GM23338 (cell line): ENCODE results near the gene TFDP1. TPM values are rescaled to one million over a fixed set of nuclear protein-coding genes. Genes with fewer than 3 reads are reported as not detected.

Experiments used
- ATAC-seq: fragments of 200-7000 bp; cut with Tn5 transposase; 3 replicates; pipeline ENCODE4 v1.9.1; 2020
- DNase-seq: peaks from one replicate; pipeline ENCODE4 v3.0.0-alpha.2; 2015; ENCODE audit warnings: low spot score
- H2AFZ ChIP-seq: fragments of 200-600 bp; sonication (generic); 2 replicates; pipeline ENCODE4 v1.8.0; 2016; ENCODE audit warnings: antibody characterized with exemption, mild to moderate bottlenecking, moderate library complexity
- H3F3A ChIP-seq: fragments of 200-600 bp; sonication (generic); replicated peaks from 2 replicates; pipeline ENCODE4 v1.8.0; 2017; ENCODE audit warnings: antibody characterized with exemption, mixed run types, low read depth
- H3K27ac ChIP-seq: fragments of 200-600 bp; sonication (generic); 2 replicates; pipeline ENCODE4 v1.6.1; 2016; ENCODE audit warnings: low read depth
- H3K27me3 ChIP-seq: fragments of 200-600 bp; sonication (generic); 2 replicates; pipeline ENCODE4 v1.8.0; 2016; ENCODE audit warnings: mild to moderate bottlenecking, mixed run types, moderate library complexity; ENCODE audit not compliant: insufficient read depth
- H3K36me3 ChIP-seq: fragments of 200-600 bp; sonication (generic); 2 replicates; pipeline ENCODE4 v1.8.0; 2016; ENCODE audit warnings: mild to moderate bottlenecking; ENCODE audit not compliant: insufficient read depth
- H3K4me1 ChIP-seq: fragments of 200-600 bp; sonication (generic); 2 replicates; pipeline ENCODE4 v1.8.0; 2016; ENCODE audit warnings: mild to moderate bottlenecking, moderate library complexity; ENCODE audit not compliant: insufficient read depth
- H3K4me2 ChIP-seq: fragments of 200-600 bp; sonication (generic); 2 replicates; pipeline ENCODE4 v1.7.1; 2017; ENCODE audit warnings: mixed run types
- H3K4me3 ChIP-seq: fragments of 200-600 bp; sonication (generic); 2 replicates; pipeline ENCODE4 v1.6.1; 2016; ENCODE audit warnings: mixed run types
- H3K79me2 ChIP-seq: fragments of 200-600 bp; sonication (generic); replicated peaks from 2 replicates; pipeline ENCODE4 v1.8.0; 2017; ENCODE audit warnings: mild to moderate bottlenecking; ENCODE audit not compliant: insufficient read depth
- H3K9me2 ChIP-seq: fragments of 200-600 bp; sonication (generic); 2 replicates; pipeline ENCODE4 v1.8.0; 2017; ENCODE audit not compliant: insufficient read depth
- H4K20me1 ChIP-seq: fragments of 200-600 bp; sonication (generic); replicated peaks from 2 replicates; pipeline ENCODE4 v1.8.0; 2017; ENCODE audit warnings: mild to moderate bottlenecking; ENCODE audit not compliant: insufficient read depth
- H3K27ac Mint-ChIP-seq: 2 replicates; pipeline ENCODE4 v1.8.0; 2020; ENCODE audit warnings: inconsistent platforms, mild to moderate bottlenecking, moderate library complexity, mixed read lengths
- H3K27me3 Mint-ChIP-seq: 3 replicates; pipeline ENCODE4 v1.8.0; 2022; ENCODE audit warnings: low read depth, mild to moderate bottlenecking, moderate library complexity, mixed read lengths, inconsistent platforms; ENCODE audit not compliant: insufficient read depth, poor library complexity
- H3K36me3 Mint-ChIP-seq: 3 replicates; pipeline ENCODE4 v1.8.0; 2021; ENCODE audit warnings: low read depth, mild to moderate bottlenecking, inconsistent platforms, moderate library complexity, mixed read lengths
- H3K4me1 Mint-ChIP-seq: 3 replicates; pipeline ENCODE4 v1.8.0; 2020; ENCODE audit warnings: mild to moderate bottlenecking, inconsistent platforms, mixed read lengths
- H3K4me3 Mint-ChIP-seq: 3 replicates; pipeline ENCODE4 v1.8.0; 2021; ENCODE audit warnings: moderate library complexity, mild to moderate bottlenecking, inconsistent platforms, mixed read lengths
- H3K9me3 Mint-ChIP-seq: 3 replicates; pipeline ENCODE4 v1.8.0; 2020; ENCODE audit warnings: moderate library complexity, mild to moderate bottlenecking, inconsistent platforms, mixed read lengths
- CREB1 ChIP-seq: fragments of 250-450 bp; sonication (Bioruptor Pico); IDR thresholded peaks from 2 replicates; pipeline ENCODE4 v1.5.0; 2020; ENCODE audit warnings: low read depth, mild to moderate bottlenecking, moderate library complexity
- CTCF ChIP-seq, 2 experiments: fragments of 200-600 bp in 1 of 2; sonication (generic) in 1 of 2; conservative IDR thresholded peaks; 2 replicates each; pipeline versions ENCODE4 v1.5.1 to v1.6.1; 2016 to 2017; ENCODE audit warnings: antibody characterized with exemption in 2 of 2, low read depth in 2 of 2, mild to moderate bottlenecking in 2 of 2, moderate library complexity in 1 of 2
- ETS1 ChIP-seq: IDR thresholded peaks from 2 replicates; pipeline ENCODE4 v1.6.1; 2016; ENCODE audit warnings: antibody characterized with exemption
- EZH2 ChIP-seq: fragments of 200-600 bp; sonication (generic); IDR thresholded peaks from one replicate; pipeline ENCODE4 v1.8.0; 2017; ENCODE audit warnings: antibody characterized with exemption, mild to moderate bottlenecking, low read depth; ENCODE audit not compliant: unreplicated experiment
- EZH2phosphoT487 ChIP-seq: fragments of 200-600 bp; sonication (generic); IDR thresholded peaks from one replicate; pipeline ENCODE4 v1.8.1; 2018; ENCODE audit warnings: antibody characterized with exemption; ENCODE audit not compliant: unreplicated experiment
- JUNB ChIP-seq: IDR thresholded peaks from one replicate; pipeline ENCODE4 v1.6.1; 2016; ENCODE audit warnings: antibody characterized with exemption; ENCODE audit not compliant: unreplicated experiment
- NANOG ChIP-seq: IDR thresholded peaks from 2 replicates; pipeline ENCODE4 v1.6.1; 2016; ENCODE audit warnings: antibody characterized with exemption, borderline replicate concordance
- POLR2AphosphoS5 ChIP-seq: IDR thresholded peaks from 2 replicates; pipeline ENCODE4 v1.6.1; 2016; ENCODE audit warnings: antibody characterized with exemption, low read depth
- REST ChIP-seq: IDR thresholded peaks from one replicate; pipeline ENCODE4 v1.6.1; 2018; ENCODE audit warnings: antibody characterized with exemption; ENCODE audit not compliant: unreplicated experiment
- STAT1 ChIP-seq: IDR thresholded peaks from one replicate; pipeline ENCODE4 v1.6.1; 2016; ENCODE audit warnings: antibody characterized with exemption; ENCODE audit not compliant: unreplicated experiment
- ZNF114 ChIP-seq: fragments of 250-450 bp; sonication (Bioruptor Pico); IDR thresholded peaks from 2 replicates; pipeline ENCODE4 v1.5.0; 2020; ENCODE audit warnings: mild to moderate bottlenecking, moderate library complexity
- ZNF331 ChIP-seq: fragments of 250-450 bp; sonication (Bioruptor Pico); IDR thresholded peaks from 2 replicates; pipeline ENCODE4 v1.5.0; 2020; ENCODE audit warnings: low read depth, mild to moderate bottlenecking, moderate library complexity
- ZNF462 ChIP-seq: fragments of 250-450 bp; sonication (Bioruptor Pico); IDR thresholded peaks from 2 replicates; pipeline ENCODE4 v1.5.0; 2020; ENCODE audit warnings: mild to moderate bottlenecking, moderate library complexity
- polyA plus RNA-seq: library from polyadenylated mRNA; unstranded; fragments of >200 nt; fragmentation: Nextera tagmentation; extraction: Ambion mirVana; gene quantifications from 2 replicates; pipeline ENCODE4 v1.2.1, GENCODE V29; 2016
- total RNA-seq: library from RNA; depleted of rRNA; stranded (reverse); fragments of >200 nt; shearing (Covaris generic); gene quantifications from 2 replicates; pipeline ENCODE4 v1.2.3, GENCODE V29; 2014

The TFDP1 gene
- total and polyA plus RNA-seq, 2 experiments from 2014 or later, result 42.9 to 80.0 TPM

GRCh38 chr13:113618455-113618854, 33.9 kb downstream of the TFDP1 start:
- Mint-ChIP-seq H3K4me3 (no peak overlapping the region), H3K36me3 (peaks cover 27% of the 10 kb centered on the region), H3K4me1 (peaks cover 24% of the 10 kb centered on the region), H3K27me3 (peaks cover 10% of the 10 kb centered on the region), H3K9me3 (no peaks in the 10 kb centered on the region), H3K27ac (peak overlapping the region; percentile 34)
- Histone ChIP-seq H2AFZ (no peak overlapping the region), H3K4me3 (no peak overlapping the region), H3F3A (0 out of 2 replicates have a peak, but pooled peaks cover 3% of the 10 kb centered on the region), H4K20me1 (peaks cover 8% of the 10 kb centered on the region), H3K27ac (no peak overlapping the region), H3K79me2 (peaks cover 56% of the 10 kb centered on the region), H3K9me2 (no peaks in the 10 kb centered on the region), H3K36me3 (no peaks in the 10 kb centered on the region; the same call in 1 of the 2 replicates), H3K4me2 (no peak overlapping the region), H3K27me3 (no peaks in the 10 kb centered on the region), H3K4me1 (peaks cover 10% of the 10 kb centered on the region; the same call in 1 of the 2 replicates)
- TF ChIP-seq POLR2AphosphoS5 (no peak), JUNB (no peak), REST (no peak), ZNF114 (no peak), NANOG (no peak), ZNF462 (no peak), CREB1 (CRISPR knock-in tag) (no peak), STAT1 (no peak), EZH2phosphoT487 (no peak), ETS1 (no peak), EZH2 (no peak), ZNF331 (no peak), CTCF (conservative IDR thresholded peaks at IDR 0.05; ENCODE audit: low read depth in 2 of 2) (no peak)
- ATAC-seq (no peak), DNase-seq (no peak)
